Measurements from ENCODE around the gene SAT2. TPM values are rescaled to one million over a fixed set of nuclear protein-coding genes. Genes with fewer than 3 reads are reported as not detected.

SAT2 gene
- total and polyA plus RNA-seq, 2 experiments from 2014 or later: 56.7 to 69.4 TPM

- peaks cover 26% of the 10 kb centered on the region for H3K4me1 ChIP-seq (ENCODE audit: insufficient read depth)
- H3K4me1 Mint-ChIP-seq: peaks cover 17% of the 10 kb centered on the region
- H3K27me3 ChIP-seq (ENCODE audit: insufficient read depth): no peaks in the 10 kb centered on the region; the same call in 1 of the 2 replicates
- H3K79me2 ChIP-seq (replicated peaks; ENCODE audit: insufficient read depth): peaks cover 39% of the 10 kb centered on the region
- H2AFZ ChIP-seq: peak overlapping the region; percentile 74; the same call in 1 of the 2 replicates
- no peaks in the 10 kb centered on the region for H3K9me2 ChIP-seq (ENCODE audit: insufficient read depth)
- peaks cover 14% of the 10 kb centered on the region for H3K36me3 Mint-ChIP-seq (ENCODE audit: low read depth)
- no peaks in the 10 kb centered on the region; the same call in 2 of the 3 replicates for H3K9me3 Mint-ChIP-seq
- no peak overlapping the region for H3K27ac ChIP-seq (ENCODE audit: low read depth)
- H3K36me3 ChIP-seq (ENCODE audit: insufficient read depth): no peaks in the 10 kb centered on the region
- H3K4me2 ChIP-seq: peak overlapping the region; percentile 19
- DNase-seq (ENCODE audit: low spot score) (no peak), ATAC-seq (no peak)
- TF ChIP-seq, protein P1, sequence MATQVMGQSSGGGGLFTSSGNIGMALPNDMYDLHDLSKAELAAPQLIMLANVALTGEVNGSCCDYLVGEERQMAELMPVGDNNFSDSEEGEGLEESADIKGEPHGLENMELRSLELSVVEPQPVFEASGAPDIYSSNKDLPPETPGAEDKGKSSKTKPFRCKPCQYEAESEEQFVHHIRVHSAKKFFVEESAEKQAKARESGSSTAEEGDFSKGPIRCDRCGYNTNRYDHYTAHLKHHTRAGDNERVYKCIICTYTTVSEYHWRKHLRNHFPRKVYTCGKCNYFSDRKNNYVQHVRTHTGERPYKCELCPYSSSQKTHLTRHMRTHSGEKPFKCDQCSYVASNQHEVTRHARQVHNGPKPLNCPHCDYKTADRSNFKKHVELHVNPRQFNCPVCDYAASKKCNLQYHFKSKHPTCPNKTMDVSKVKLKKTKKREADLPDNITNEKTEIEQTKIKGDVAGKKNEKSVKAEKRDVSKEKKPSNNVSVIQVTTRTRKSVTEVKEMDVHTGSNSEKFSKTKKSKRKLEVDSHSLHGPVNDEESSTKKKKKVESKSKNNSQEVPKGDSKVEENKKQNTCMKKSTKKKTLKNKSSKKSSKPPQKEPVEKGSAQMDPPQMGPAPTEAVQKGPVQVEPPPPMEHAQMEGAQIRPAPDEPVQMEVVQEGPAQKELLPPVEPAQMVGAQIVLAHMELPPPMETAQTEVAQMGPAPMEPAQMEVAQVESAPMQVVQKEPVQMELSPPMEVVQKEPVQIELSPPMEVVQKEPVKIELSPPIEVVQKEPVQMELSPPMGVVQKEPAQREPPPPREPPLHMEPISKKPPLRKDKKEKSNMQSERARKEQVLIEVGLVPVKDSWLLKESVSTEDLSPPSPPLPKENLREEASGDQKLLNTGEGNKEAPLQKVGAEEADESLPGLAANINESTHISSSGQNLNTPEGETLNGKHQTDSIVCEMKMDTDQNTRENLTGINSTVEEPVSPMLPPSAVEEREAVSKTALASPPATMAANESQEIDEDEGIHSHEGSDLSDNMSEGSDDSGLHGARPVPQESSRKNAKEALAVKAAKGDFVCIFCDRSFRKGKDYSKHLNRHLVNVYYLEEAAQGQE (IDR thresholded peaks at IDR 0.05; ENCODE audit: unreplicated experiment): no peak
- TF ChIP-seq EZH2 (IDR thresholded peaks at IDR 0.05; ENCODE audit: low read depth, unreplicated experiment) (no peak), JUNB (IDR thresholded peaks at IDR 0.05; ENCODE audit: unreplicated experiment) (no peak), POLR2AphosphoS5 (IDR thresholded peaks at IDR 0.05; ENCODE audit: low read depth) (no peak; the same call in none of the 2 replicates), ZNF114 (CRISPR knock-in tag; IDR thresholded peaks at IDR 0.05) (no peak), EZH2phosphoT487 (IDR thresholded peaks at IDR 0.05; ENCODE audit: unreplicated experiment) (no peak), ZNF331 (CRISPR knock-in tag; IDR thresholded peaks at IDR 0.05; ENCODE audit: low read depth) (no peak)
- peak overlapping the region; percentile 37 for H3K4me3 ChIP-seq
- peak overlapping the region; percentile 98 for H3K27ac Mint-ChIP-seq
- peak overlapping the region; percentile 75 for H3K4me3 Mint-ChIP-seq
- H3K27me3 Mint-ChIP-seq (ENCODE audit: insufficient read depth, low read depth, poor library complexity): peaks cover 10% of the 10 kb centered on the region
- peaks cover 31% of the 10 kb centered on the region for H4K20me1 ChIP-seq (replicated peaks; ENCODE audit: insufficient read depth)
- H3F3A ChIP-seq (replicated peaks; ENCODE audit: low read depth): peaks cover 23% of the 10 kb centered on the region; the same call in 1 of the 2 replicates
These were observed 12.3 kb downstream of the SAT2 start for GRCh38 chr17:7615265-7615747.

GRCh38 chr17:7614425-7615264 lies 13.0 kb downstream of the SAT2 start, which contains the start of gene FXR2:
TSS of gene FXR2 (minus strand) at chr17:7614897. CDS start at chr17:7614532, 365 bp downstream.
- ATAC-seq (peak; percentile 93), DNase-seq (ENCODE audit: low spot score) (peak; percentile 100)
- Mint-ChIP-seq H3K27ac (peak within 1 kb of the TSS; percentile 98), H3K4me3 (peak within 1 kb of the TSS; percentile 80), H3K27me3 (ENCODE audit: insufficient read depth, low read depth, poor library complexity) (peaks cover 10% of the 10 kb centered on the region), H3K4me1 (peaks cover 17% of the 10 kb centered on the region), H3K36me3 (ENCODE audit: low read depth) (peaks cover 14% of the 10 kb centered on the region), H3K9me3 (no peaks in the 10 kb centered on the region; the same call in 2 of the 3 replicates)
- peak within 1 kb of the TSS; percentile 90 for H3K4me3 ChIP-seq
- peak within 1 kb of the TSS; percentile 97 for H3K4me2 ChIP-seq
- H3K79me2 ChIP-seq (replicated peaks; ENCODE audit: insufficient read depth): peaks cover 43% of the 10 kb centered on the region
- peaks cover 26% of the 10 kb centered on the region for H3K4me1 ChIP-seq (ENCODE audit: insufficient read depth)
- TF ChIP-seq NANOG (IDR thresholded peaks at IDR 0.05; ENCODE audit: borderline replicate concordance): no peak
- TF ChIP-seq CREB1 (CRISPR knock-in tag; IDR thresholded peaks at IDR 0.05; ENCODE audit: low read depth): peak; percentile 55; the same call in 1 of the 2 replicates
- TF ChIP-seq POLR2AphosphoS5 (IDR thresholded peaks at IDR 0.05; ENCODE audit: low read depth): peak; percentile 65
- TF ChIP-seq, protein P2, sequence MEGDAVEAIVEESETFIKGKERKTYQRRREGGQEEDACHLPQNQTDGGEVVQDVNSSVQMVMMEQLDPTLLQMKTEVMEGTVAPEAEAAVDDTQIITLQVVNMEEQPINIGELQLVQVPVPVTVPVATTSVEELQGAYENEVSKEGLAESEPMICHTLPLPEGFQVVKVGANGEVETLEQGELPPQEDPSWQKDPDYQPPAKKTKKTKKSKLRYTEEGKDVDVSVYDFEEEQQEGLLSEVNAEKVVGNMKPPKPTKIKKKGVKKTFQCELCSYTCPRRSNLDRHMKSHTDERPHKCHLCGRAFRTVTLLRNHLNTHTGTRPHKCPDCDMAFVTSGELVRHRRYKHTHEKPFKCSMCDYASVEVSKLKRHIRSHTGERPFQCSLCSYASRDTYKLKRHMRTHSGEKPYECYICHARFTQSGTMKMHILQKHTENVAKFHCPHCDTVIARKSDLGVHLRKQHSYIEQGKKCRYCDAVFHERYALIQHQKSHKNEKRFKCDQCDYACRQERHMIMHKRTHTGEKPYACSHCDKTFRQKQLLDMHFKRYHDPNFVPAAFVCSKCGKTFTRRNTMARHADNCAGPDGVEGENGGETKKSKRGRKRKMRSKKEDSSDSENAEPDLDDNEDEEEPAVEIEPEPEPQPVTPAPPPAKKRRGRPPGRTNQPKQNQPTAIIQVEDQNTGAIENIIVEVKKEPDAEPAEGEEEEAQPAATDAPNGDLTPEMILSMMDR (conservative IDR thresholded peaks at IDR 0.05; ENCODE audit: low read depth in 2 of 2): peak; percentile 24 to 67; a peak in 3 of 4 replicates
- no peaks in the 10 kb centered on the region for H3K36me3 ChIP-seq (ENCODE audit: insufficient read depth)
- H3K27ac ChIP-seq (ENCODE audit: low read depth): 0 out of 2 replicates have a peak within 1 kb of the TSS, but pooled peaks have one; percentile 50
- H3K9me2 ChIP-seq (ENCODE audit: insufficient read depth): no peaks in the 10 kb centered on the region
- H2AFZ ChIP-seq: peak within 1 kb of the TSS; percentile 74
- peaks cover 35% of the 10 kb centered on the region for H4K20me1 ChIP-seq (replicated peaks; ENCODE audit: insufficient read depth)
- no peaks in the 10 kb centered on the region; the same call in 1 of the 2 replicates for H3K27me3 ChIP-seq (ENCODE audit: insufficient read depth)
- H3F3A ChIP-seq (replicated peaks; ENCODE audit: low read depth): peaks cover 23% of the 10 kb centered on the region; the same call in 1 of the 2 replicates

Measured in GM23338 (cell line).